Fibroblast of skin of right biceps (primary cell): ENCODE data around the gene PCLO.

Experiments used
- DNase-seq: peaks from one replicate; pipeline ENCODE4 v3.0.0-alpha.2; 2013

Gene PCLO

GRCh38 chr7:83162402-83163256 is at the start of gene PCLO:
Gene PCLO, minus strand, starts transcription at chr7:83162884. Its CDS starts 292 bp downstream, at chr7:83162592.
- peak; percentile 41 for DNase-seq

GRCh38 chr7:83211685-83212084 is 49.0 kb upstream of the PCLO start:
- DNase-seq = no peak

DNA sequence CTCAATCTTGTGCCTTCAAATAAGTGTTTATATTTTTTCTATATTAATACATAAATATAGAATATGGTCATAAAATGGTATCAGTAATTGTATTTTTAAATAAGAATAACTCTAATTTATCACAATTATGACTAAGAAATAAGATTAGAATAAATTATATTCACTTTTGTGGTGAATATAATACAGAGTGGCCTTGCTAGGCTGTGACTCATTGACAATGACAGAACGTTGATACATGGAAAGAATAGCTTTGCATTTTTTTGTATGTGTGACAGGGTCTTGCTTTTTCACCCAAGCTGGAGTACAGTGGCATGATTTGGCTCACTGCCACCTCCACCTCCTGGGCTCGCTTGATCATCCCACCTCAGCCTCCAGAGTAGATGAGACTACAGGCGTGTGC is 47.8 kb upstream of the PCLO start:
- DNase-seq = no peak

DNA sequence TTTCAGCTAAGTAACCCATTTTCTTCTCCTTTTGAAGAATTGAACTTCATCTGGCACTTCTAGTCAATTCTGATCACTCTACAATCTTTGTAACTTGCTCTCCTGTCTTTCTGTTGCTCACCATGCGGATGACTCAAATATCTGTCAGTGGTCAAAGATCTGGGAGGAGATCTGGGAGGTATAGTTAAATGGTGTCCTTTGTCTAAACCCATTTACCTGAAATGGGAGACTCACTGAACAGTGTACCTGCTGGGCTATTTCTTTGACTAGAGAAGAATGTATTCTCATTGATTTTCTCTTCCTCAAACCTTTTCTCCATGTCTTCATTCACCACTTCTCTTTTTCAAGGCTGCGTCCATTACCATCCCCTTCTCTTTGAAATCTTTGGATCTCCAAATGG is 42.0 kb upstream of the PCLO start:
- DNase-seq = no peak

DNA sequence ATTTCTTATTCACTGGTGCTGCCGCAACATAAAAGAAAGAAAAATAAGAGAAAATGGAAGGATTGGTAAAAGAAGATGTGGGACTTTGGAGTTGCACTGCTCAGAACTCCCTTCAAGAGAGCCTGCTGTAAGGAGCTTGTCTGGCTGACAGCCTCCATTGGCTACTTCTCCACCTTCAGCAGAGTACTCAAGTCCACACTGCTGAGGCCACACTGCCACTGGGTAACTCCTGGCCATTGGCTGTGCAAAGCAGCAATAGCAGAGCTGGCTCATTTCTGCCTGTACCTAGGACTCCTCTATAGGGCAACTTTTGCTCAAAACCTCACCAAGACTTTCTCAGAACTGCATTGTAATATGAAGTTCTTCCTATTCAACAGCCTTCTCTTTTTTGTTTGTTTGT is 38.7 kb upstream of the PCLO start:
- no peak for DNase-seq

DNA sequence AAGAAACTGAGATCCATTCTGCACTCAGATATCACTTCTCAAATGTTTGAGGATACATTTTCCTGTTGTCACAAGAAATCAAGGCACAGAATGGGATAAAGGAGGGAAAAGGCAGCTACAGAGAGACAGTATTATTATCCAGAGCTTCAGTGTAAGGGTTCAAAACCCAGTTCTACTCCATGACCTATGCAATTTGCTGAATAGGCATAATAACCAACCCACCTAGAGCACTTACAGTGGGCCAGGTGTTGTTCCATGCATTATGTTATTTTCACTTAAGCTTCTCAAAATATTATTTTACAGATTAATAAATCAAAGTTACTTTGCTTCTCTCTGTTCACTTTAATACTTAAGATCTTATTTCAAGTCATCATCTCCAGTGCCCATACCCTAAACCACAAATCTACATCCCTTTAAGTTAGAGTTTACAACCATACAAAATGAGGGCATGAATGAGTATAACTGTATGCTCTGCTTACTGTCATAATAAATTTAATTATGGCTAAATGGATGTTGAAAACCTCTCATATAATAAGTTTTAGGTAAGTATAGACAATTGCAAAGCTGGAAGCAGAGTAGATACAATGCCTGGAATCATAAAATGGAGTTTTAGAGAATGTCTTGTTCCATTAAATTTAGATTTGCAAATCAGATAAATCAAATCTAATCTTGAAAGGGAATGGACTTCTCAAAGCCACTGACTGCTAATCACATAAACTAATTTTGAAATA is 28.1 kb upstream of the PCLO start:
- no peak for DNase-seq

DNA sequence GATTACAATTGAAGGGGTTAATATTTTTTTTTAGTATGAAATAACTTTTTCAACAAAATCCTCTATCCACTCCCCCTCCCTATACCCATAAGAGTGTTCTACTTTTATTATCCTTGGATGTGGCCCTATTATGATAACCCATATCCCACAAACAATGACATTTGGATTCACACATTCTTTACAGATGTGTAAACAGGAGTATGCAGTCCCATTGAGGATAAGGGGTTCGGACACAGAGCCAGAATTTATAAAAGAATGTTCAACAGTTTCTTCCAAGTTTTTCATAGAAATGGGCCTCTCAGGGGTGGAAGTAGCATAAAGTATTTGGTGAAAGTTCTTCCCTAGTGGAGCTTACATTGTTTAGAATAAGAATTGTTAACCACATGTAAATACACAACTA is 16.1 kb upstream of the PCLO start:
- peak; percentile 24 for DNase-seq

- no peak for DNase-seq
These were observed 15.4 kb upstream of the PCLO start for GRCh38 chr7:83178066-83178465.

DNA sequence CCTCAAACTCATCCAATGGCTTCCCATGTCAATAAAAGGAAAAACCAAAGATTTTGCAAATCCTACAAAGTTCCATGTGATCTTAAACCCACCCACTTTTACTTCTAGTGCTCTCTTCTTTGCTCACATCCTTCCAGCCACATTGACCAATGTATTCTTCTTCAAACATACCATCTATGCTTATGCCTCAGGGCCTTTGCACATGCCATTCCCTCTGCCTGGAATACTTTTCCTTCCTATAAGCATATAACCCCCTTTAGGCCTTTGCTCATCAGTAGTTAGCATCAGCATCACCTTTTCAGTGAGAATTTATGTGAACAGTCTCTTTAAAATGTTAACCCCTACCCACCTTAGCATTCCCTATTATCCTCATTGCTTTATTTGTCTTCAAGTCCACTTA is 11.0 kb upstream of the PCLO start:
- no peak for DNase-seq

DNA sequence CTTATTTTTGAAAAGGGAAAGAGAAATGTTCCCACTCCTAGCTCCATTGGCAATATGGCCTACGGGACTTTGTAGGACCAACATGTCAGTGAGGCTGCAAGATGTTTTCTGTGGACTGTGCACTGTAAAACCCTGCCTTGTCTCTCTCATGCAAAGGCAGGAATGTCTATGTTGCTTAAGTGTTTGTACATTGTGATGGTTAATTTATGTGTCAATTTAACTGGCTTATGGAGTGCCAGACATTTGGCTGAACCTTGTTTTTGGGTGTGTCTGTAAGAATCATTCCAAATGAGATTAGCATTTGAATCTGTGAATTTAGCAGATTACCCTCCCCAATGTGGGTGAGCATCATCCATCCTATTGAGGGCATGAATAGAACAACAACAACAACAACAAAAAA is 4.1 kb upstream of the PCLO start:
- no peak for DNase-seq

- no peak for DNase-seq
These were observed 734 bp downstream of the PCLO start for GRCh38 chr7:83161899-83162401.

DNA sequence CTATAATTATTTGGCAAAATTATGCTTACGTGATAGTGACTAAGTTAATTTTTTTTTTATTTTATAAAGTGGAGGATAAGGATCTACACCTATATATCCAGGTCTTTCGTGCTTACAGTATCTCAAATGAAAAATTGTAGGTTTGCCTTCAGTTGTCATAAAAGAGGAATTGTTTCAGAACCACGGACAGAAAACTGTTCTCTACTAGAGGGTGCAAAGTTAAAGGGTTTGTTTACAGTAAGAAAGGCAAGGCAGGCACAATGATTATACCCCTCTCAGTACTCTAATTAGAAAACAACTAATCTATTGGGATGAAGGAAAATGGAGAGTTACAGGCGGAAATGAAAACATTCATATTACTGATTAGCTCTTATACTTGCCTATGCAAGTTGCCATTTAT is 1.5 kb downstream of the PCLO start:
- DNase-seq = no peak

GRCh38 chr7:83159731-83160130 is 3.0 kb downstream of the PCLO start:
- DNase-seq = no peak

DNA sequence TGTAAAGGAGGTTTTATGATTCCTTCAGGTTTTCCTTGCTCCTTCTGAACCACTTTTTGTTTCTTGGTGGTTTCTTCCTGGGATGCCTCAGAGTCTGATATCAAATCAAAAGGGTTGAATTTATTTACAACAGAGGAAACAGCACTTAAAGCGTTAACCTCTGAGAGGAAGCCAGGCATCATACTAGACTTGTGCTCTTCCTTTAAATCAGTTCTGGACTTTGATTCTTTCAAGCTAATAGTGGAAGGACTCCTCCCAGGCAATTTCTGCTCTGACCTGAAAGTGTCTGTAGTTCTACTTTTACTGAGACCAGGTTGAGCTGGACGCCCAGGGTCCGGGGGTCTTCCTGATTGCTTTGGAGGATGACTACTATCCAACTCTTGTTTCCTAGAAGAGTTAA is 6.7 kb downstream of the PCLO start:
- no peak for DNase-seq

GRCh38 chr7:83155407-83155806 is 7.3 kb downstream of the PCLO start:
- no peak for DNase-seq

- no peak for DNase-seq
These were observed 9.3 kb downstream of the PCLO start for GRCh38 chr7:83153419-83153818.

DNA sequence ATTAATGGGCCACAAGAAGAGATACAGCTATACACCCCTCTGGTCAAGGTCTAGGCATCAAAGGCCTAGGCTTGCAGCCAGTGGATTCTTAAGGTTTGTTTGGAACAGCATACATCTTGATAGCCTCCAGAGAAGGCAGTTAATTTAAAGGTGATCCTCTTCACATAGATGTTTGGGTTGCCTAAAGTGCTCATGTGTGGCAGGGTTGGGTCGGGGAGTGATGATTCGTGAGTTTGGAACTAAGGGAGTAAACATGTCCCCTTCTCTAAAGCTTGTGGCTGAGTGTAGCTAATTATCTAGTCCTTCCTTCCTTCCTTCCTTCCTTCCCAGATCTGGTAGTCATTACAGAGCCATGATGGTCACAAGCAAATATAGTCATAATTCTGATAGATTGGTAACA is 12.4 kb downstream of the PCLO start:
- DNase-seq = no peak

DNA sequence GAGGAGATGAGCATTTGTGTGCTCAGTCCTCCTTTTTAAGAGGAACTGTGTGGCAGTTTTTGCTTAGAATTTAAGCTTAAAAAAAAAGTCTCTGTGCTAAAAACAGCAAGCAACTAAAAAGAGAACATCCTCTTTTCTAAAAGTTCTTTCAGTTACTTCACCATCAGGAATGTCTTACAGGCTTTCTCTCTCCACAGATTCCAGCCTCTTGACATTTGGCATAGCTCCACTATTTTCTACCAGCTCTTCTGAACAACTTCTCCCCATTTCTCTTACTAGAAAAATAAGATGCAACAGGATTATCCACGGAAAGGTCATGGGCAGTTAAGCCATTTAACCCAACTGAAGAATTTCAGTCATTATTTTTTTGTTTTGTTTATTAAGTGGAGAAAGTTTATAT is 13.2 kb downstream of the PCLO start:
- peak; percentile 37 for DNase-seq

DNA sequence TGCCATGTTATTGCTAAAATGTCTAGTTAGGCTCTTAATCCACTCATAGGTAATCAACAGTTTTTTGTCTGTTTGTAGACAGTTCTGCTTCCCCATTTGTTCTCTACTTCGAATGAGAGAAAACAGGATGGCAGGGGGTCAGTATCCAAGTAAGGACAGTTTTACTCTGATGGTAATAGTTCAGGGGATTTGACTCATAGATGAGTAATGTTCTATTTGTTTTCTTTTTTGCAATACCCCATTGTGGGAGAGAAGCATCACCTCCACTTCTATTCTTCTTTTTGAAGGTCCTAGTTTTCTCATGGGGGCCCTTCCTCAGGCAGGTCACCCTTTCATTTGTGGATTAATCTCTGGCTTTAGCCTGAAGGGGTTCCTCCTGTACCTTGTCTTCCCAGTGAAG is 13.9 kb downstream of the PCLO start:
- DNase-seq = peak; percentile 18

DNA sequence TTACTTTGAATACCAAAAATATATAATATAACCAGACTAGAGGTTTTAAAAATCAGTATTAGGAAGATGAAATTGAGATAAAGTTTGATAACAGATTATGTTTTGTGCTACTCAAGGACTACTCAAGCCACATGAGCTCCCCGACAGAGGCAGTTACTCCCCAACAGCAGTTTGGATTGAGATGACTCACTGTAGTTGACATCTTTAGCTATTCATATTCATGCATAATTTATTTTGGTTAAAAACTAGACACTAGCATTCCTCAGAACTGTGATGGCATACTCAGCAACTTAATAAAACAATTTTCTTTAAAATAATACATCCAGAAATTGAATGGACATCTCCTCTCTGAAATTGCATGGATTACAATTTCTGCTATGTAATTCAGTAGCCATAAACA is 19.6 kb downstream of the PCLO start:
- DNase-seq = no peak

DNA sequence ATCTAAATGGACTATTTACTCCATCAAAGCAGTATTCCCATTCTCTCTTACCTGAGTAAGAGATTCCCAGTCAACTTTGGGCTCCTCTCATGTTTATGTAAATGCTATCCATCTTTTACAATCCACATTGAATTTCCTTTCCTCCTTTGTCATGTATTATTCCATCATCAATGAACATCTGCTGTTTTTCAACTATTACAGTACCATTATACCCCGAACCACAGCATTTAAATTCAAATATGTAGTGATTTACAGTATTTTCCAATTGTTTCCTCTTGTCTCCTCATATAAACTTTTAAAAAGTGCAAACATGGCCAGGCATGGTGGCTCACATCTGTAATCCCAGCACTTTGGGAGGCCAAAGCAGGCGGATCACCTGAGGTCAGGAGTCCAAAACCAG is 20.3 kb downstream of the PCLO start:
- no peak for DNase-seq

GRCh38 chr7:83141927-83142326 is 20.8 kb downstream of the PCLO start:
- DNase-seq = no peak

GRCh38 chr7:83130623-83131545 is 31.8 kb downstream of the PCLO start:
- DNase-seq = no peak
